ENCODE results near the gene RAB40AL.
A peak's percentile ranks its signal among the peaks of the same experiment; 100 is the strongest.

DNA sequence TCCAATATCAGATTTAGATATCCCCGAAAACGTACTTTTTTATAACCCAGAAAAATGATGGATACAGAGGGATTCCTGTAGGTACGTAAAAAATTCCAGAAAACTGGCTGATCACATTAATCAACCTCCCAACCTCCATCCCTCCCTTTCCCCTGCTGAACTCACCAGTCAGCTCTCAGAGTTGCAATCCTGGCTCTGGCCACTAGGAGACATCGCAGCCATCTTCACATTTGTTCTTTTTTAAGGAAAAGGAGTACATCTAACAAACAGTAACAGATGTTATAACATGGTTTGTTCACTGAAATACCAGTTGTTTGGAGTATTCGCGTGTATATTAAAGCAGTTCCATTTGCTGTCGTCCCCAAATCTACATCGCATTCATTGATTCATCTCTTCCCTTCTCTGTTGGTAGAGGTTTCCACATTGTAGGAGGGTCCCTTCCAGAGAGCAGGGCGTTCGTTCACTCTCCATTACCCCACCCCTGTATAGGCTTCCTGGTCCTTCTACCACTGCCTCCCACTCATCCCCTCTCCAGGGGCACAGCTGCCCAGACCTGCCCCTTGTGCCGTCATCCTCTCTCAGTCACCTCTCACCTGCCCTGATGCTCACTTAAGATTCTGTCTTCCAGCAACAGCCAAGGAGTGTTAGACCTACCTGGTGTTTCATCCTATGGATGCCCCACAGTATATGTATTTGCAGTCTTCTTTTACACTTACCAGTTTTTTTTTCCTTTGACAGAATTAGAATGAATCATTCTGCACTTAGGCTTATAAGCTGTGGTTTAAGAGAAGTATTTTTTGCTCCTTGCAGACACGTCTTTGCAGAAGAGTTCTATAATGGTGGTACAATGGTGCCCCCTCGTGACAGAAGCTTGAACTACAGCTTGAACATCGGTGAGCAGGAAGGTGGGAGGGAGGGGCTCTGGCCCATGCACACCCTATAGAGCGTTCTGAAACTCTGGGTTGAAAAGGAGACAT lies 36.8 kb upstream of the RAB40AL start:
- TF ChIP-seq, protein P1, sequence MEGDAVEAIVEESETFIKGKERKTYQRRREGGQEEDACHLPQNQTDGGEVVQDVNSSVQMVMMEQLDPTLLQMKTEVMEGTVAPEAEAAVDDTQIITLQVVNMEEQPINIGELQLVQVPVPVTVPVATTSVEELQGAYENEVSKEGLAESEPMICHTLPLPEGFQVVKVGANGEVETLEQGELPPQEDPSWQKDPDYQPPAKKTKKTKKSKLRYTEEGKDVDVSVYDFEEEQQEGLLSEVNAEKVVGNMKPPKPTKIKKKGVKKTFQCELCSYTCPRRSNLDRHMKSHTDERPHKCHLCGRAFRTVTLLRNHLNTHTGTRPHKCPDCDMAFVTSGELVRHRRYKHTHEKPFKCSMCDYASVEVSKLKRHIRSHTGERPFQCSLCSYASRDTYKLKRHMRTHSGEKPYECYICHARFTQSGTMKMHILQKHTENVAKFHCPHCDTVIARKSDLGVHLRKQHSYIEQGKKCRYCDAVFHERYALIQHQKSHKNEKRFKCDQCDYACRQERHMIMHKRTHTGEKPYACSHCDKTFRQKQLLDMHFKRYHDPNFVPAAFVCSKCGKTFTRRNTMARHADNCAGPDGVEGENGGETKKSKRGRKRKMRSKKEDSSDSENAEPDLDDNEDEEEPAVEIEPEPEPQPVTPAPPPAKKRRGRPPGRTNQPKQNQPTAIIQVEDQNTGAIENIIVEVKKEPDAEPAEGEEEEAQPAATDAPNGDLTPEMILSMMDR (conservative IDR thresholded peaks at IDR 0.05; ENCODE audit: low read depth, low read length): peak; percentile 72
- TF ChIP-seq EZH2 (IDR thresholded peaks at IDR 0.05; ENCODE audit: borderline replicate concordance, low read depth, low read length, poor library complexity, severe bottlenecking): no peak

Data from A673 (cell line).